IPS-18c (cell line): ENCODE results near the gene NPIPB2.
"Not testable (repeated sequence)": the region's sequence is repeated elsewhere in the genome, so short reads cannot be mapped to it uniquely, and the experiment has no call there.

Experiments used
- H3K4me3 ChIP-seq: 2 replicates; pipeline ENCODE4 v1.7.0; 2013; ENCODE audit warnings: low read depth, mild to moderate bottlenecking, low read length, moderate library complexity; ENCODE audit not compliant: insufficient read depth
- H3K9me3 ChIP-seq: one replicate; pipeline ENCODE4 v1.6.1; 2013; ENCODE audit warnings: mild to moderate bottlenecking, low read length, moderate library complexity; ENCODE audit not compliant: control insufficient read depth, insufficient read depth

Gene NPIPB2

DNA sequence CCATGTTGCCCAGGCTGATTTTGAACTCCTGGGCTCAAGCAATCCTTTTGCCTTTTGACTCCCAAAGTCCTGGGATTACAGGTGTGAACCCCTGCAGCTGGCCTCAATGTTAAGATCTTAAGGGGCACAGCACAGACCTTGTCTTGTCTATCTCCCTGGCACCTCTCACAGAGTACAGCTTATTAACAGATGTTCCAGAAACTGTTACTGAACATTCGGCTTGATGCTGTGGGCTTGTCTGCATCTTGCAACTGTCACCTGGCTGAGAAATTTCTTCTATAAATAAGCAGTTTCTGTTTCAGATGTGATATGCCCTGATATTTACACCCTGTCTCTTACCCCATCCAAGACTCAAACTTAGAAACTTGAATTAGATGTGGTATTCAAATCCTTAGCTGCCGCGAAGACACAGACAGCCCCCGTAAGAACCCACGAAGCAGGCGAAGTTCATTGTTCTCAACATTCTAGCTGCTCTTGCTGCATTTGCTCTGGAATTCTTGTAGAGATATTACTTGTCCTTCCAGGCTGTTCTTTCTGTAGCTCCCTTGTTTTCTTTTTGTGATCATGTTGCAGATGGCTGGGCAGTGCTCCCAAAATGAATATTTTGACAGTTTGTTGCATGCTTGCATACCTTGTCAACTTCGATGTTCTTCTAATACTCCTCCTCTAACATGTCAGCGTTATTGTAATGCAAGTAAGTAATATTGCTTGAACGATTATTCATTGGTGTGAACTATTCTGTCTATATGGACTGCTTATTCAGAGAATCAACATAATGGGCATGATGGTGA is 23.1 kb upstream of the NPIPB2 start, which contains the start of gene TNFRSF17:
Gene TNFRSF17 (plus strand): TSS at position 450 of the 791 bp plus-strand sequence. CDS start 115 bp downstream, at position 565.
- no peak within 1 kb of the TSS for H3K4me3 ChIP-seq
- H3K9me3 ChIP-seq: no peaks in the 10 kb centered on the region

DNA sequence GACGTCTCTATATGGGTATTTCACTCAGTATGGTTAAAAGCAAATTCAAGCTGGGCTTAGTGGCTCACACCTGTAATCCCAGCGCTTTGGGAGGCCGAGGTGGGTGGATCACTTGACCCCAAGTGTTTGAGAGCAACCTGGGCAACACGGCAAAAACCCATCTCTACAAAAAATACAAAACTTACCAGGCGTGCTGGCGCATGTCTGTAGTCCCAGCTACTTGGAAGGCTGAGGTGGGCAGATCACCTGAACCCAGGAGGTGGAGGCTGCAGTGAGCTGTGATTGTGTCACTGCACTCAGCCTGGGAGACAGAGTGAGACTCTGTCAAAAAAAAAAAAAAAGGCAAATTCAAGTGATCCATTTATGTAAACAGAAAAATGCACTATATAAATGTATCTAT is 21.9 kb upstream of the NPIPB2 start:
- Histone ChIP-seq H3K4me3 (no peak overlapping the region), H3K9me3 (no peaks in the 10 kb centered on the region)

DNA sequence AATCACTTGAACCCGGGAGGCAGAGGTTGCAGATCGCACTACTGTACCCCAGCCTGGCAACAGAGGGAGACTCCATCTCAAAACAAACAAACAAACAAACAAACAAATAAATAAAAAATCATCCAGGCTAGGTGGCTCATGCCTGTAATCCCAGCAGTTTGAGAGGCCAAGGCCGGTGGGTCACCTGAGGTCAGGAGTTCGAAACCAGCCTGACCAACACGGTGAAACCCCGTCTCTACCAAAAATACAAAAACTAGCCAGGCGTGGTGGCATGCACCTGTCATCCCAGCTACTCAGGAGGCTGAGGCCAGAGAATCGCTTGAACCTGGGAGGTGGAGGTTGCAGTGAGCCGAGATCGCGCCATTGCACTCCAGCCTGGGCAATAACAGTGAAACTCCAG is 21.1 kb upstream of the NPIPB2 start:
- H3K9me3 ChIP-seq, H3K4me3 ChIP-seq: not testable (repeated sequence)

DNA sequence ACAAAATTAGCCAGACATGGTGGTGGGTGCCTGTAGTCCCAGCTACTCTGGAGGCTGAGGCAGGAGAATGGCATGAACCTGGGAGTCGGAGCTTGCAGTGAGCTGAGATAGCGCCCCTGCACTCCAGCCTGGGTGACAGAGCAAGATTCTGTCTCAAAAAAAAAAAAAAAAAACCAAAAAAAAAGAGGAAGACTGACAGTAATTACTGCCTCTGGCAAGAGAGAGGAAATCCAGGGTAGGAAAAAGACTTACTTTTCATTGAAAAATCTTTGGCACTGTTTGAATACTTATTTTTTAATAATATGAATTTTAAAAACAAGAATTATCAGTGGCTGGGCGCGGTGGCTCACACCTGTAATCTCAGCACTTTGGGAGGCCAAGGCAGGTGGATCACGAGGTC is 20.6 kb upstream of the NPIPB2 start:
- H3K4me3 ChIP-seq: not testable (repeated sequence)

DNA sequence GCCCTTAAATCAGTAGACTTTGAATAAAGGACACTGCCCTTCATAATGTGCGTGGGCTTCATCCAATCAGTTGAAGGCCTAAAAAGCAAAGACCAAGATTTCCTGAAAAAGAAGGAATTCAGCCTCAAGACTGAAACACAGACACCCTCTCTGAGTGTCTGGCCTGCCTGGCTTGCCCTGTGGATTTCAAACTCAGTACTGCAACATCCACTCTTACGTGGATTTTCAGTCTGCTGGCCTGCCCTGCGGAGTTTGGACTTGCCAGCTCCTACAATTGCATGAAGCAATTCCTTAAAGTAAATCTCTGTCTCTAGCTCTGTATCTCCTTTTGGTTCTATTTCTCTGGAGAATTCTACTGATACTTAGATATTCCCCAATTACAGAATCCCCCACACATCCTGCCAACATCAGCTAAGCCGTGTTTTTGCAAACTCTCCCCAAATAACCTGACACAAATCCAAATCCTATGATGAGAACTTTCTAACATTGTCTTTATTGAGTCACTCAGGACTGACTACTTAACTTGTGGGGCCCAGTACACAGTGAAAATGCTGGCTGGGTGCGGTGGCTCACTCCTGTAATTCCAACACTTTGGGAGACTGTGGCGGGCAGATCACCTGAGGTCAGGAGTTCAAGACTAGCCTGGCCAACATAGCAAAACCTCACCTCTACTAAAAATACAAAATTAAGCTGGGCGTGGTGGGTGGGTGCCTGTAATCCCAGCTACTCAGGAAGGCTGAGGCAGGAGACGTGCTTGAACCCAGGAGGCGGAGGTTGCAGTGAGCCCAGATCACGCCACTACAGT is 15.9 kb upstream of the NPIPB2 start:
- Histone ChIP-seq H3K9me3 (no peaks in the 10 kb centered on the region), H3K4me3 (no peak overlapping the region)

More for the DNA sequence above, 20.6 kb upstream of the NPIPB2 start:
- H3K9me3 ChIP-seq: not testable (repeated sequence)

DNA sequence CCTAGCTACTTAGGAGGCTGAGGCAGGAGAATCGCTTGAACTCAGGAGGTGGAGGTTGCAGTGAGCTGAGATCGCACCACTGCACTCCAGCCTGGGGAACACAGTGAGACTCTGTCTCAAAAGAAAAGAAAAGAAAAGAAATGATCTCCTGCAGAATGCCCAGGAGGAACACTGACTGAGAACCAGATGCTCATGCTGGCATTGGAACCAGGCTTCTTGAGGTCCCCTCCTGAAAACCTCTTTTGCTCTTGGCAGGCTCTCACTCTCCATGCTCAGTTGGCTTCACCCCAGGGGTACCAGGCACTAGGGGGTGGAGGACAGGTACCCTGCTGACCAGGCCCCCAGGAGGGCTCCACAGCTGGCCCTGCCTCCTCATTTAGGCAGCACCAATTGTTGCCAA is 14.7 kb upstream of the NPIPB2 start:
- H3K9me3 ChIP-seq: peaks cover 2% of the 10 kb centered on the region
- no peak overlapping the region for H3K4me3 ChIP-seq

DNA sequence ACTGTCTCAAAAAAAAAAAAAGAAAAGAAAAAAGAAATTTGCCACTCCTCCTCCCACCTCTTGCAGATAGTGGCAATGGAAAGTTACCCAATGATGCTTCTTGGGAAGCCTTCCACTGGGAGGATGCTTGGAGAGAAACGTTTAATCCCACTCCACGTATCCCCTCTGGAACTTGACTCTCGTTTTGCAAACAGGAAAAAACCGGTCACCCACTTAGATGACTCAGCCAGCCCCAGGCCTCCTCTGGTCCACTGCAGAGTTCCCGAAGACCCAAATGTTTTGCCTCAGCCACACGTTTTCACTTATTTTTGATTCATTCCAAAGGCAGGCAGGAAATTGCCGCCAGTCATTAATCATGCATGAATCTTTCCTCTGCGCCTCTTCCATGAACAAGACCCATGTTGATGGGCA is 13.9 kb upstream of the NPIPB2 start:
- Histone ChIP-seq H3K9me3 (peaks cover 2% of the 10 kb centered on the region), H3K4me3 (no peak overlapping the region)

DNA sequence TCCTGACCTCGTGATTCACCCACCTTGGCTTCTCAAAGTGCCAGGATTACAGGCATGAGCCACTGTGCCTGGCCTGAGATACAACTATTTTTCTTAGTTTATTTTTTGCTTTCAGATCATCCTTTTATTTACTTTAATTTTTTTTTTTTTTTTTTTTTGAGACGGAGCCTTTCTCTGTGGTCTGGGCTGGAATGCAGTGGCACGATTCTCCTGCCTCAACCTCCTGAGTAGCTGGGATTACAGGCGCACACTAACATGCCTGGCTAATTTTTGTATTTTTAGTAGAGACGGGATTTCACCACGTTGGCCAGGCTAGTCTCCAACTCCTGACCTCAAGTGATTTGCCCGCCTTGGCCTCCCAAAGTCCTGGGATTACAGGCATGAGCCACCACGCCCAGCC is 11.7 kb upstream of the NPIPB2 start:
- H3K9me3 ChIP-seq, H3K4me3 ChIP-seq: not testable (repeated sequence)

DNA sequence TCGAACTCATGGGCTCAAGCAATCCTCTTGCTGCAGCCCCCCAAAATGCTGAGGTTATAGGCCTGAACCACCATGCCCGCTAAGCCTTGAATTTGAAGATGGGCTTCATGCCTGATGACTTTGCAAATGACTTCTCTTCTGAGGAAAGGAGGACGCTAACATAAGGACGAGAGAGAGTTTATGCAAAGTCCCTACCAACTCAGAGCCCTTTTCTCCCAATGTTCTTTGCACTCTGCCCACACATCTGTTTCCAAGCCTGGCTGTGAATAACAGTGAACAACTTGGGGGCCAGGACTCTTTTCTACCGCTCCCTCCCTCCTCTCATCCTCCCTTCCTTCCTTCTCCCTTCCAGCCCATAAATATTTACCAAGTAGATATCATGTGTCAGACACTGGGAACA is 8.5 kb upstream of the NPIPB2 start:
- Histone ChIP-seq H3K4me3 (no peak overlapping the region), H3K9me3 (peaks cover 7% of the 10 kb centered on the region)

DNA sequence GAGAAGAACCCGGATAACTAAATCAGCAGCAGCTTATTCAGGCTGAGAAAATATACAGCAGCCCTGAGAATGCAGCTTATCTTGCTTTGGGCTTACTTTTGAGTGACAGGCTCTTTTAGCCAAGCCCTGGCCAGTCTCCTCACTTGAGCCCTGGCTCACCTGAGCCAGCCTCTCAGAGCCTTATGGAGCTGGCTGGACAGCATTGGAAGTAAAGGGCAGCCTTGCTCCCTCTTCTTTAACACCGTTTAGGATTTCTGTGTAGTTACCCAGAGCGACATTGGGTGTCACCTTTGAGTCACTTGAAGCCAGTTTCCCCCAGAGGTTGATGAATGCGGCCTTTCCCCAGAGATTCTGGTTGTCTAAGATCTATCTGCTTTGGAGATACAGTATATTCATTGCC is 7.7 kb upstream of the NPIPB2 start:
- H3K9me3 ChIP-seq: peaks cover 7% of the 10 kb centered on the region
- H3K4me3 ChIP-seq: no peak overlapping the region

DNA sequence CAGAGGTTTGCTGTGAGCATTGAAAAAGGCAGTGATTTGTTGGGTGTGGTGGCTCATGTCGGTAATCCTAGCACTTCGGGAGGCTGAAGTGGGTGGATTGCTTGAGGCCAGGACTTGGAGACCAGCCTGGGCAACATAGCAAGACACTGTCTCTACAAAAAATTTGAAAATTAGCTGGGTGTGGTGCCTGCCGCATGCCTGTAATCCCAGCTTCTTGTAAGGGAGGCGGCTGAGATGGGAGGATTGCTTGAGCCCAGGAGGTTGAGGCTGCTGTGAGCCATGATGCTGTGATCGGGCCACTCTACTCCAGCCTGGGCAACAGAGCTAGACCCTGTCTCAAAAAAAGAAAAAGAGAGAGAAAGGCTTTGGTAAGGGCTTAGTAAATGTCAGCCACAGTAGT is 7.0 kb upstream of the NPIPB2 start:
- Histone ChIP-seq H3K9me3 (peaks cover 7% of the 10 kb centered on the region), H3K4me3 (no peak overlapping the region)

DNA sequence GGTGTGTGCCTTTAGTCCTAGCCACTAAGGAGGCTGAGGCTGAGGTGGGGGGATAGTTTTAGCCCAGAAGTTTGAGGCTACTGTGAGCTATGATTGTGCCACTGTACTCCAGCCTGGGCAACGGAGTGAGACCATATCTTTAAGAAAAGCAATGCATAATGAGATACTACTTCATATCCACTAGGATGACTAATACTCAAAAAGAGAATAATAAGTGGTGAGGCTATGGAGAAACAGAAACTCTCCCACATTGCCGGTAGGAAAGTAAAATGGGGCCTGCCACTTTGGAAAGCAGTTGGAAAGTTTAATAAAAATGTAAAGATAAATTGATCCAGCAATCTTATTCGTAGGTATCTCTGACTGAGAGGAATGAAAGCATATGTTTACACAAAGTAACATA is 4.6 kb upstream of the NPIPB2 start:
- Histone ChIP-seq H3K9me3 (peaks cover 4% of the 10 kb centered on the region), H3K4me3 (no peak overlapping the region)

DNA sequence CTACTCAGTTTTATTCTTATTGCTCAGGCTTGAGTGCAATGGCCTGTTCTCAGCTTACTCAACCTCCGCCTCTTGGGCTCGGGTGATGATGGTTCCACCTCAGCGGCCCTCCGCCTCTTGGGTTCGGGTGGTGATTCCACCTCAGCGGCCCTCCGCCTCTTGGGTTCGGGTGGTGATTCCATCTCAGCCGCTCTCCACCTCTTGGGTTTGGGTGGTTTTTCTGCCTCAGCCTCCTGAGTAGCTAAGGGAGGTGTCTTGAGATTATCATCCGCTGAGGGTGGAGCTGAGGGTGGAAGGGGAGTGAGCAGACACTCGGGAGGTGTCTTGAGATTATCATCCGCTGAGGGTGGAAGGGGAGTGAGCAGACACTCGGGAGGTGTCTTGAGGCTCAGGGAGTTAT is 14.5 kb downstream of the NPIPB2 start:
- not testable (repeated sequence) for H3K4me3 ChIP-seq, H3K9me3 ChIP-seq

DNA sequence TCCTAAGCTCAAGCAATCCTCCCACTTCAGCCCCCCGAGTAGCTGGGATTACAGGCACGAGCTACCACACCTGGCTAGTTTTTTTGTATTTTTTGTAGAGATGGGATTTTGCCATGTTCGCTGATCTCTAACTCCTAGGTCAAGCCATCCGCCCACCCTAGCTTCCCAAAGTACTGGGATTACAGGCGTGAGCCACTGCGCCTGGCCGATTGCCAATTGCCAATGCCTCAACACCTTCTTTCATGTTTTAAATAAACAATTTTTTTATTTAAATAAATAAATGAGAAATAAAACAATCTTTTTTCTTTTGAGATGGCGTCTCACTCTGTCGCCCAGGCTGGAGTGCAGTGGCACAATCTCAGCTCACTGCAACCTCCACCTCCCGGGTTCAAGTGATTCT is 17.8 kb downstream of the NPIPB2 start:
- H3K4me3 ChIP-seq, H3K9me3 ChIP-seq: not testable (repeated sequence)

DNA sequence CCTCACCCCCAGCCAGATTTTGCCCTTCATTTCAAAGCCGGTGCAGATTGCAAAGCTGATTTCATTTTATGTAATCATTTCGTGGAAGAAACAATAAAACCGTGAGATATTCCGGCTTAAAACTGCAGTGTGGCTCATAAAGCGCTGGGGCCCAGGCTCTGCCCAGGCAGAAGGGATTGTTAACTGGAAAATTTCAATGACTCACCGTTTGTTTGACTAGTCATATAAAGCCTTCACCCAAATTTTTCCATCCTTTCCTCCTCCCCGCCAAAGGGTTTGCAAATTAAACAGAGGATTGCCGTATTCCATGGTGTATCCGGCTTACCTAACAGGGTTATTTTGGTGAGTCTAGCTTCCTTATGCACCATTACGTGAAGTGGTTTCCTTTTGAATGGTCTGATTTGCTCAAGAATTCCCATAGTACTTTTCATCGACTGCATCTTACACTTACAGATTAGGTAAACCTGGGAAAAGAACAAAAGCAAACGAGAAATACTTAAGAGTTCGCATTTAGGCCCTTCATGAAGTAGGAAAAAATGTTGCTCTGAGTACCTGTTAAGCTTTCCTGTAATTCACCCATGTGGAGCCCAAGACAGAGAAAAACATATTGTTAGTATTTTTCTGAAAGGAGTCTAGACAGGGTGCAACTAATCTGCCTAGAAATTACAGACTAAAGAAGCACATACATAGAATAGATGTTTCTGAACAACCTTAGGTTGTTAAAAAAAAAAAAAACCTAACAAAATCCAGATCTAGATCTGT is 25.1 kb downstream of the NPIPB2 start:
- Histone ChIP-seq H3K9me3 (no peaks in the 10 kb centered on the region), H3K4me3 (peak overlapping the region; percentile 57)

DNA sequence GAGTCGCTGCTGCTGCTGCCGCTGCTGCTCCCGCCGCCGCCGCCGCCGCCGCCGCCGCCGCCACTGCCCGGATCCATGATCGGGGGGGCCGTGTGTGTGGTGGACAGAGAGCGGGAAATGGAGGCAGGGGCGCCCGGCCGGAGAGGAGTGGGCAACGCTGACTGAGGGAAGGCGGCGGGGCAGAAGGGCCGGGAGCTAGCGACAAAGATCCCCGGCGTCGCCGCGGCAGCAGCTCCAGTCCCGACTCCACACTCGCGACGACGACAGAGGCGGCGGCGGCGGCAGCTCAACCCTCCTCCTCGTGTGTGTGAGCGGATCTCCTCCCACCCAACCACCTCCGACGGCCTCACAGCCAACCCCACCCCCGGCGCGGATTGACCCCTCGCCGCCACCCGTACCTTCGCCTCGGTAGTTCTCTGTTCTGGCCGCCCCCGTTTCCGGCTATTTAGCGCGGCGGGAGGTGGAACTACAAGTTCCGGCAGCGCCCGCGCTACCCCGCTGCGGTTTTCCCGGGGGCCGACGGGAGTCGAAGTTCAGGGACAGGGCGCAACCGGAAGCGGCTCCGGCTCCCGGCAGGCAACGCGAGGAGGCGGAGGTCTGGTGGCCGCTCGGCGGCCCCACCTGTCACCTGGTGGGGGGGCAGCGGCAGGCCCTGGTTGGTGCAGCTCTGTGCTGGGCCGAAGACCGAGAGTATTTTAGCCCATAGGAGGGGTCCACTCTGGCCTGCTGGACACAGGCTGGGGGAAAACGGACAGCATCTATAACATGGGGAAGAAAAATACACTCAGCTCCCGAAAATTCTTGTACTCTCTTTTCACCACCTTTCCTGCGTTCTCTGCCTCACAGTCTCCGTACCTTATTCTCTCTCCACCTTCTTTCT is 26.0 kb downstream of the NPIPB2 start, which contains the start of gene GSPT1:
Gene GSPT1 (minus strand): TSS at position 313 of the 880 bp plus-strand sequence. CDS start 236 bp downstream, at position 77.
- Histone ChIP-seq H3K9me3 (no peaks in the 10 kb centered on the region), H3K4me3 (peak within 1 kb of the TSS; percentile 84)
